ENCODE results near the gene NPR1. TPM values are rescaled to one million over a fixed set of nuclear protein-coding genes. Genes with fewer than 3 reads are reported as not detected.

NPR1 gene
- polyA plus RNA-seq, 2 of the 4 experiments (the other 2 are of a cell fraction) = 0.39 to 1.9 TPM

GRCh38 chr1:153652805-153653500, 25.5 kb upstream of the NPR1 start:
- ATAC-seq (no peak), FAIRE-seq (no peak), DNase-seq (ENCODE audit: low read depth in 1 of 2, low spot score in 1 of 2) (no peak)
- H3K9me3 ChIP-seq = no peaks in the 10 kb centered on the region
- 0 out of 6 replicates have a peak overlapping the region, but pooled peaks of 1 of the 2 experiments have one; percentile 27 for H3K27ac ChIP-seq
- 88% methylated on average over 3 of the region's 3 CpGs for WGBS (ENCODE audit: missing lambda C conversion rate)
- H3K4me1 ChIP-seq = peaks cover 8% of the 10 kb centered on the region; the same call in 1 of the 3 replicates
- no peak overlapping the region for H3K4me3 ChIP-seq
- TF ChIP-seq RNF2 (IDR thresholded peaks at IDR 0.05; ENCODE audit: borderline replicate concordance, low read depth) (no peak), MYC (IDR thresholded peaks at IDR 0.05; ENCODE audit: borderline replicate concordance, low read length) (no peak), CEBPB (IDR thresholded peaks at IDR 0.05) (no peak), SMC3 (IDR thresholded peaks at IDR 0.05) (no peak), NPAS2 (CRISPR knock-in tag; IDR thresholded peaks at IDR 0.05; ENCODE audit: borderline replicate concordance) (no peak), CHD2 (IDR thresholded peaks at IDR 0.05; ENCODE audit: low read length, partially characterized antibody) (no peak), CBX2 (IDR thresholded peaks at IDR 0.05; ENCODE audit: borderline replicate concordance, low read depth) (no peak), ATOH8 (CRISPR knock-in tag; IDR thresholded peaks at IDR 0.05; ENCODE audit: low read depth) (no peak), HMGXB4 (CRISPR knock-in tag; IDR thresholded peaks at IDR 0.05; ENCODE audit: borderline replicate concordance) (no peak), POLR2A (IDR thresholded peaks at IDR 0.05; ENCODE audit: low read length) (no peak), MAX (IDR thresholded peaks at IDR 0.05) (no peak), REST (IDR thresholded peaks at IDR 0.05) (no peak), HOXB5 (CRISPR knock-in tag; IDR thresholded peaks at IDR 0.05) (no peak), ZFP36 (IDR thresholded peaks at IDR 0.05; ENCODE audit: borderline replicate concordance, partially characterized antibody) (no peak), POLR2AphosphoS2 (conservative IDR thresholded peaks at IDR 0.05; ENCODE audit: low read length) (no peak), BCL3 (IDR thresholded peaks at IDR 0.05) (no peak), TFCP2L1 (CRISPR knock-in tag; IDR thresholded peaks at IDR 0.05) (no peak), KDM1A (IDR thresholded peaks at IDR 0.05; ENCODE audit: low read depth) (no peak), ZNF302 (CRISPR knock-in tag; IDR thresholded peaks at IDR 0.05) (no peak), HOXB13 (CRISPR knock-in tag; IDR thresholded peaks at IDR 0.05; ENCODE audit: low read depth) (no peak)
- ChIA-PET CTCF (interaction anchor here (0.8 to 2.9 kb wide), 8 partner anchors 11 to 158 kb away, joined by 3 to 13 read pairs (median 4); partner anchors contain the start of gene NPR1), POLR2A (interaction anchor here (1.3 kb wide), 1 partner anchor 9 kb away, joined by 5 read pairs; no protein-coding TSS in a partner anchor)
- no peak overlapping the region for H3K4me2 ChIP-seq
